ENCODE measurements around the gene CAPN13.

The CAPN13 gene

GRCh38 chr2:30684996-30685395 is 122.2 kb downstream of the CAPN13 start:
- Histone ChIP-seq H3K4me3 (ENCODE audit: low read length in 2 of 2) (no peak overlapping the region), H3K14ac (ENCODE audit: low read length) (no peak overlapping the region), H4K91ac (ENCODE audit: low read depth, low read length, poor library complexity) (no peak overlapping the region), H2BK15ac (ENCODE audit: low read length) (no peak overlapping the region), H2AK5ac (ENCODE audit: low read depth, low read length) (no peak overlapping the region), H4K8ac (ENCODE audit: low read depth, low read length) (no peak overlapping the region), H3K79me1 (ENCODE audit: low read depth, low read length) (no peaks in the 10 kb centered on the region), H3K9ac (ENCODE audit: low read depth, low read length, poor library complexity) (no peak overlapping the region), H3K4me1 (ENCODE audit: control insufficient read depth in 2 of 2, insufficient read depth in 1 of 2, low read depth in 1 of 2, low read length in 2 of 2) (no peaks in the 10 kb centered on the region), H3K23ac (ENCODE audit: low read depth, low read length, poor library complexity) (no peak overlapping the region), H2BK12ac (ENCODE audit: low read length) (no peak overlapping the region), H3K4me2 (ENCODE audit: insufficient read depth, low read length, poor library complexity, severe bottlenecking) (no peak overlapping the region), H3K9me3 (replicated peaks in 1 of 2; ENCODE audit: control insufficient read depth in 2 of 2, insufficient read depth in 1 of 2, low read depth in 1 of 2, low read length in 2 of 2) (peaks cover 0 to 3% of the 10 kb centered on the region in 2 donors), H3K4ac (ENCODE audit: low read length) (no peak overlapping the region), H2BK120ac (ENCODE audit: low read depth, low read length) (no peak overlapping the region), H3K27ac (replicated peaks; ENCODE audit: low read length) (no peak overlapping the region), H2BK5ac (ENCODE audit: low read length) (no peak overlapping the region), H3K27me3 (ENCODE audit: control insufficient read depth in 3 of 3, insufficient read depth in 3 of 3, low read depth in 1 of 3, low read length in 3 of 3) (peaks cover 0 to 12% (median 0%) of the 10 kb centered on the region in 3 experiments), H2AFZ (ENCODE audit: low read length) (no peak overlapping the region), H3K36me3 (replicated peaks in 1 of 2; ENCODE audit: control insufficient read depth in 2 of 2, insufficient read depth in 2 of 2, low read length in 2 of 2) (no peaks in the 10 kb centered on the region), H3K18ac (ENCODE audit: low read length) (no peak overlapping the region)
- no peak for DNase-seq (ENCODE audit: low spot score)
- WGBS, 2 donors (ENCODE audit: extremely low coverage in 2 of 2, insufficient read length in 2 of 2, insufficient replicate concordance in 1 of 2): no CpG with 5 or more reads among the region's 3 CpGs

- Histone ChIP-seq H3K27me3 (ENCODE audit: control insufficient read depth in 3 of 3, insufficient read depth in 3 of 3, low read depth in 1 of 3, low read length in 3 of 3) (peaks cover 0 to 7% (median 0%) of the 10 kb centered on the region in 3 experiments), H2AFZ (ENCODE audit: low read length) (no peak overlapping the region), H4K8ac (ENCODE audit: low read depth, low read length) (no peak overlapping the region), H3K79me1 (ENCODE audit: low read depth, low read length) (no peaks in the 10 kb centered on the region), H2BK15ac (ENCODE audit: low read length) (no peak overlapping the region), H3K4me1 (ENCODE audit: control insufficient read depth in 2 of 2, insufficient read depth in 1 of 2, low read depth in 1 of 2, low read length in 2 of 2) (no peaks in the 10 kb centered on the region), H3K14ac (ENCODE audit: low read length) (no peak overlapping the region), H3K4me2 (ENCODE audit: insufficient read depth, low read length, poor library complexity, severe bottlenecking) (no peak overlapping the region), H2BK5ac (ENCODE audit: low read length) (no peak overlapping the region), H3K36me3 (replicated peaks in 1 of 2; ENCODE audit: control insufficient read depth in 2 of 2, insufficient read depth in 2 of 2, low read length in 2 of 2) (no peaks in the 10 kb centered on the region), H3K18ac (ENCODE audit: low read length) (no peak overlapping the region), H3K4ac (ENCODE audit: low read length) (no peak overlapping the region), H2BK120ac (ENCODE audit: low read depth, low read length) (no peak overlapping the region), H3K9ac (ENCODE audit: low read depth, low read length, poor library complexity) (no peak overlapping the region), H3K27ac (replicated peaks; ENCODE audit: low read length) (no peak overlapping the region), H3K4me3 (ENCODE audit: low read length in 2 of 2) (no peak overlapping the region), H3K23ac (ENCODE audit: low read depth, low read length, poor library complexity) (no peak overlapping the region), H3K9me3 (replicated peaks in 1 of 2; ENCODE audit: control insufficient read depth in 2 of 2, insufficient read depth in 1 of 2, low read depth in 1 of 2, low read length in 2 of 2) (peaks cover 0 to 3% of the 10 kb centered on the region in 2 donors), H2AK5ac (ENCODE audit: low read depth, low read length) (no peak overlapping the region), H2BK12ac (ENCODE audit: low read length) (no peak overlapping the region), H4K91ac (ENCODE audit: low read depth, low read length, poor library complexity) (no peak overlapping the region)
- WGBS, 2 donors (ENCODE audit: extremely low coverage in 2 of 2, insufficient read length in 2 of 2, insufficient replicate concordance in 1 of 2): no CpG with 5 or more reads among the region's 5 CpGs
- no peak for DNase-seq (ENCODE audit: low spot score)
Observed at GRCh38 chr2:30684516-30684915, 122.7 kb downstream of the CAPN13 start.

- H3K9ac ChIP-seq (ENCODE audit: low read depth, low read length, poor library complexity): no peak overlapping the region
- no peak overlapping the region for H4K8ac ChIP-seq (ENCODE audit: low read depth, low read length)
- no peak for DNase-seq (ENCODE audit: low spot score)
- no peaks in the 10 kb centered on the region for H3K36me3 ChIP-seq (replicated peaks in 1 of 2; ENCODE audit: control insufficient read depth in 2 of 2, insufficient read depth in 2 of 2, low read length in 2 of 2)
- H2BK120ac ChIP-seq (ENCODE audit: low read depth, low read length): no peak overlapping the region
- H2BK12ac ChIP-seq (ENCODE audit: low read length): no peak overlapping the region
- H3K4me2 ChIP-seq (ENCODE audit: insufficient read depth, low read length, poor library complexity, severe bottlenecking): no peak overlapping the region
- H3K79me1 ChIP-seq (ENCODE audit: low read depth, low read length): no peaks in the 10 kb centered on the region
- H3K27me3 ChIP-seq (ENCODE audit: control insufficient read depth in 3 of 3, insufficient read depth in 3 of 3, low read depth in 1 of 3, low read length in 3 of 3): peaks cover 0 to 5% (median 2%) of the 10 kb centered on the region in 3 experiments
- H2BK15ac ChIP-seq (ENCODE audit: low read length): no peak overlapping the region
- no peak overlapping the region for H3K23ac ChIP-seq (ENCODE audit: low read depth, low read length, poor library complexity)
- no peak overlapping the region for H3K18ac ChIP-seq (ENCODE audit: low read length)
- no peak overlapping the region for H3K27ac ChIP-seq (replicated peaks; ENCODE audit: low read length)
- no peak overlapping the region for H3K4me3 ChIP-seq (ENCODE audit: low read length in 2 of 2)
- WGBS, 2 donors (ENCODE audit: extremely low coverage in 2 of 2, insufficient read length in 2 of 2, insufficient replicate concordance in 1 of 2): no CpG with 5 or more reads among the region's 8 CpGs
- no peak overlapping the region for H3K4ac ChIP-seq (ENCODE audit: low read length)
- no peaks in the 10 kb centered on the region for H3K4me1 ChIP-seq (ENCODE audit: control insufficient read depth in 2 of 2, insufficient read depth in 1 of 2, low read depth in 1 of 2, low read length in 2 of 2)
- H4K91ac ChIP-seq (ENCODE audit: low read depth, low read length, poor library complexity): no peak overlapping the region
- no peak overlapping the region for H2AK5ac ChIP-seq (ENCODE audit: low read depth, low read length)
- no peak overlapping the region for H2AFZ ChIP-seq (ENCODE audit: low read length)
- H2BK5ac ChIP-seq (ENCODE audit: low read length): no peak overlapping the region
- H3K14ac ChIP-seq (ENCODE audit: low read length): no peak overlapping the region
- peaks cover 0 to 3% of the 10 kb centered on the region in 2 donors for H3K9me3 ChIP-seq (replicated peaks in 1 of 2; ENCODE audit: control insufficient read depth in 2 of 2, insufficient read depth in 1 of 2, low read depth in 1 of 2, low read length in 2 of 2)
Observed at GRCh38 chr2:30684026-30684425, 123.2 kb downstream of the CAPN13 start.

- H3K18ac ChIP-seq (ENCODE audit: low read length): no peak overlapping the region
- no peak overlapping the region for H2BK5ac ChIP-seq (ENCODE audit: low read length)
- H2BK12ac ChIP-seq (ENCODE audit: low read length): no peak overlapping the region
- no peak overlapping the region for H3K23ac ChIP-seq (ENCODE audit: low read depth, low read length, poor library complexity)
- no peaks in the 10 kb centered on the region for H3K36me3 ChIP-seq (replicated peaks in 1 of 2; ENCODE audit: control insufficient read depth in 2 of 2, insufficient read depth in 2 of 2, low read length in 2 of 2)
- no peak overlapping the region for H3K4me3 ChIP-seq (ENCODE audit: low read length in 2 of 2)
- no peak overlapping the region for H3K9ac ChIP-seq (ENCODE audit: low read depth, low read length, poor library complexity)
- no peaks in the 10 kb centered on the region for H3K79me1 ChIP-seq (ENCODE audit: low read depth, low read length)
- H3K4me2 ChIP-seq (ENCODE audit: insufficient read depth, low read length, poor library complexity, severe bottlenecking): no peak overlapping the region
- H4K91ac ChIP-seq (ENCODE audit: low read depth, low read length, poor library complexity): no peak overlapping the region
- peaks cover 0 to 3% of the 10 kb centered on the region in 2 donors for H3K9me3 ChIP-seq (replicated peaks in 1 of 2; ENCODE audit: control insufficient read depth in 2 of 2, insufficient read depth in 1 of 2, low read depth in 1 of 2, low read length in 2 of 2)
- no peak for DNase-seq (ENCODE audit: low spot score)
- H2AFZ ChIP-seq (ENCODE audit: low read length): no peak overlapping the region
- no peak overlapping the region for H4K8ac ChIP-seq (ENCODE audit: low read depth, low read length)
- H3K4me1 ChIP-seq (ENCODE audit: control insufficient read depth in 2 of 2, insufficient read depth in 1 of 2, low read depth in 1 of 2, low read length in 2 of 2): no peaks in the 10 kb centered on the region
- no peak overlapping the region for H2BK120ac ChIP-seq (ENCODE audit: low read depth, low read length)
- no peak overlapping the region for H3K14ac ChIP-seq (ENCODE audit: low read length)
- no CpG with 5 or more reads among the region's 8 CpGs for WGBS, 2 donors (ENCODE audit: extremely low coverage in 2 of 2, insufficient read length in 2 of 2, insufficient replicate concordance in 1 of 2)
- peaks cover 0 to 5% (median 2%) of the 10 kb centered on the region in 3 experiments for H3K27me3 ChIP-seq (ENCODE audit: control insufficient read depth in 3 of 3, insufficient read depth in 3 of 3, low read depth in 1 of 3, low read length in 3 of 3)
- no peak overlapping the region for H3K4ac ChIP-seq (ENCODE audit: low read length)
- peak overlapping the region; percentile 10 for H2AK5ac ChIP-seq (ENCODE audit: low read depth, low read length)
- no peak overlapping the region for H2BK15ac ChIP-seq (ENCODE audit: low read length)
- H3K27ac ChIP-seq (replicated peaks; ENCODE audit: low read length): no peak overlapping the region
Observed at GRCh38 chr2:30683236-30683956, 123.8 kb downstream of the CAPN13 start.
